Muscle layer of duodenum (tissue), 2 donors: ENCODE data around the gene DCLK1.

ENCODE experiments used
- H3K27ac ChIP-seq: one replicate; pipeline ENCODE4 v1.7.0; 2013; ENCODE audit warnings: mild to moderate bottlenecking, low read length
- H3K27me3 ChIP-seq: one replicate; pipeline ENCODE4 v1.7.0; 2013; ENCODE audit warnings: low read depth, mild to moderate bottlenecking, control low read depth, low read length
- H3K36me3 ChIP-seq, 2 donors: one replicate each; pipeline ENCODE4 v1.7.0; 2013; ENCODE audit warnings: low read length in 2 of 2, control low read depth in 1 of 2, mild to moderate bottlenecking in 1 of 2; ENCODE audit not compliant: insufficient read depth in 2 of 2, control insufficient read depth in 1 of 2
- H3K4me1 ChIP-seq, 2 donors: one replicate each; pipeline ENCODE4 v1.7.0; 2013; ENCODE audit warnings: low read length in 2 of 2, mild to moderate bottlenecking in 2 of 2, control low read depth in 1 of 2, moderate library complexity in 1 of 2; ENCODE audit not compliant: insufficient read depth in 2 of 2, control insufficient read depth in 1 of 2
- H3K4me3 ChIP-seq, 2 donors: one replicate each; pipeline ENCODE4 v1.7.0; 2013; ENCODE audit warnings: low read length in 2 of 2, low read depth in 1 of 2, mild to moderate bottlenecking in 1 of 2
- H3K9me3 ChIP-seq, 2 donors: one replicate each; pipeline ENCODE4 v1.7.0; 2013; ENCODE audit warnings: low read length in 2 of 2, control low read depth in 1 of 2, mild to moderate bottlenecking in 1 of 2; ENCODE audit not compliant: control insufficient read depth in 1 of 2
- donor health status: healthy.

The DCLK1 gene

GRCh38 chr13:36131222-36131930 is at the start of gene DCLK1:
DCLK1 (minus strand) TSS chr13:36131382.
- Histone ChIP-seq H3K27ac (no peak within 1 kb of the TSS), H3K4me3 (peak within 1 kb of the TSS; percentile 49 to 69), H3K36me3 (no peaks in the 10 kb centered on the region), H3K4me1 (no peaks in the 10 kb centered on the region), H3K27me3 (no peaks in the 10 kb centered on the region), H3K9me3 (no peaks in the 10 kb centered on the region)

- H3K4me3 ChIP-seq = no peak overlapping the region
- no peaks in the 10 kb centered on the region for H3K36me3 ChIP-seq
- H3K27ac ChIP-seq = no peak overlapping the region
- H3K4me1 ChIP-seq = no peaks in the 10 kb centered on the region
- H3K9me3 ChIP-seq = no peaks in the 10 kb centered on the region
- H3K27me3 ChIP-seq = no peaks in the 10 kb centered on the region
Measured at GRCh38 chr13:36175621-36176020, 44.4 kb upstream of the DCLK1 start.

GRCh38 chr13:36174923-36175322 is 43.7 kb upstream of the DCLK1 start:
- no peak overlapping the region for H3K4me3 ChIP-seq
- H3K27me3 ChIP-seq = no peaks in the 10 kb centered on the region

GRCh38 chr13:36173571-36174322 is 42.6 kb upstream of the DCLK1 start:
- Histone ChIP-seq H3K9me3 (no peaks in the 10 kb centered on the region), H3K4me1 (no peaks in the 10 kb centered on the region), H3K27me3 (no peaks in the 10 kb centered on the region), H3K4me3 (no peak overlapping the region), H3K36me3 (no peaks in the 10 kb centered on the region), H3K27ac (no peak overlapping the region)

More at GRCh38 chr13:36174923-36175322, 43.7 kb upstream of the DCLK1 start:
- no peaks in the 10 kb centered on the region for H3K4me1 ChIP-seq
- H3K27ac ChIP-seq = no peak overlapping the region
- H3K9me3 ChIP-seq = no peaks in the 10 kb centered on the region
- H3K36me3 ChIP-seq = no peaks in the 10 kb centered on the region

GRCh38 chr13:36166046-36166445 is 34.9 kb upstream of the DCLK1 start:
- H3K27ac ChIP-seq = no peak overlapping the region
- H3K4me3 ChIP-seq = no peak overlapping the region

GRCh38 chr13:36163809-36164308 is 32.7 kb upstream of the DCLK1 start:
- no peaks in the 10 kb centered on the region for H3K27me3 ChIP-seq
- no peak overlapping the region for H3K4me3 ChIP-seq
- H3K4me1 ChIP-seq = peaks cover 0 to 7% of the 10 kb centered on the region in 2 donors
- no peaks in the 10 kb centered on the region for H3K36me3 ChIP-seq
- no peak overlapping the region for H3K27ac ChIP-seq
- H3K9me3 ChIP-seq = no peaks in the 10 kb centered on the region

More at GRCh38 chr13:36166046-36166445, 34.9 kb upstream of the DCLK1 start:
- no peaks in the 10 kb centered on the region for H3K27me3 ChIP-seq
- no peaks in the 10 kb centered on the region for H3K36me3 ChIP-seq
- no peaks in the 10 kb centered on the region for H3K9me3 ChIP-seq
- peaks cover 0 to 7% of the 10 kb centered on the region in 2 donors for H3K4me1 ChIP-seq

GRCh38 chr13:36163286-36163685 is 32.1 kb upstream of the DCLK1 start:
- peaks cover 0 to 7% of the 10 kb centered on the region in 2 donors for H3K4me1 ChIP-seq
- no peaks in the 10 kb centered on the region for H3K36me3 ChIP-seq
- H3K4me3 ChIP-seq = no peak overlapping the region
- no peak overlapping the region for H3K27ac ChIP-seq
- no peaks in the 10 kb centered on the region for H3K27me3 ChIP-seq
- H3K9me3 ChIP-seq = no peaks in the 10 kb centered on the region

- H3K27ac ChIP-seq = no peak overlapping the region
- H3K27me3 ChIP-seq = no peaks in the 10 kb centered on the region
- no peaks in the 10 kb centered on the region for H3K36me3 ChIP-seq
- H3K9me3 ChIP-seq = no peaks in the 10 kb centered on the region
- peaks cover 0 to 7% of the 10 kb centered on the region in 2 donors for H3K4me1 ChIP-seq
- no peak overlapping the region for H3K4me3 ChIP-seq
Measured at GRCh38 chr13:36160297-36160696, 29.1 kb upstream of the DCLK1 start.

GRCh38 chr13:36158611-36159010 is 27.4 kb upstream of the DCLK1 start:
- no peaks in the 10 kb centered on the region for H3K36me3 ChIP-seq
- no peak overlapping the region for H3K27ac ChIP-seq
- H3K27me3 ChIP-seq = no peaks in the 10 kb centered on the region
- H3K4me3 ChIP-seq = no peak overlapping the region
- peaks cover 0 to 12% of the 10 kb centered on the region in 2 donors for H3K4me1 ChIP-seq
- no peaks in the 10 kb centered on the region for H3K9me3 ChIP-seq

- no peaks in the 10 kb centered on the region for H3K36me3 ChIP-seq
- no peaks in the 10 kb centered on the region for H3K9me3 ChIP-seq
- no peak overlapping the region for H3K4me3 ChIP-seq
- peaks cover 0 to 6% of the 10 kb centered on the region in 2 donors for H3K4me1 ChIP-seq
- H3K27ac ChIP-seq = no peak overlapping the region
- H3K27me3 ChIP-seq = no peaks in the 10 kb centered on the region
Measured at GRCh38 chr13:36157480-36157879, 26.3 kb upstream of the DCLK1 start.

GRCh38 chr13:36154567-36155291 is 23.5 kb upstream of the DCLK1 start:
- H3K4me1 ChIP-seq = peaks cover 0 to 6% of the 10 kb centered on the region in 2 donors
- H3K36me3 ChIP-seq = no peaks in the 10 kb centered on the region
- no peaks in the 10 kb centered on the region for H3K27me3 ChIP-seq
- H3K9me3 ChIP-seq = no peaks in the 10 kb centered on the region
- peak overlapping the region; percentile 43 to 69 for H3K4me3 ChIP-seq
- no peak overlapping the region for H3K27ac ChIP-seq
